ENCODE results near the gene SLFN12L. TPM values are rescaled to one million over a fixed set of nuclear protein-coding genes. Genes with fewer than 3 reads are reported as not detected.
"Not testable (repeated sequence)": the region's sequence is repeated elsewhere in the genome, so short reads cannot be mapped to it uniquely, and the experiment has no call there.

Gene SLFN12L
- total RNA-seq, 1 experiment from 2014 or later = 1.4 TPM

- H3K27ac ChIP-seq = no peak overlapping the region
- H3K4me1 ChIP-seq (replicated peaks) = no peaks in the 10 kb centered on the region
- no peak for DNase-seq (ENCODE audit: low read depth in 1 of 2, low spot score in 2 of 2)
- no peak overlapping the region for H3K4me3 ChIP-seq
- H3K27me3 ChIP-seq (replicated peaks) = 0 out of 2 replicates have a peak, but pooled peaks cover 3% of the 10 kb centered on the region
- no peaks in the 10 kb centered on the region for H3K9me3 ChIP-seq (replicated peaks)
- no peaks in the 10 kb centered on the region for H3K36me3 ChIP-seq
These were observed 69.7 kb downstream of the SLFN12L start for GRCh38 chr17:35467824-35468223.

GRCh38 chr17:35460354-35460851 lies 77.1 kb downstream of the SLFN12L start:
- H3K27me3 ChIP-seq (replicated peaks) = peaks cover 12% of the 10 kb centered on the region; the same call in 1 of the 2 replicates
- no peak overlapping the region for H3K4me3 ChIP-seq

GRCh38 chr17:35454035-35454434 lies 83.4 kb downstream of the SLFN12L start:
- H3K4me1 ChIP-seq (replicated peaks); H3K27me3 ChIP-seq (replicated peaks); H3K9me3 ChIP-seq (replicated peaks); H3K4me3 ChIP-seq; DNase-seq (ENCODE audit: low read depth in 1 of 2, low spot score in 2 of 2); H3K36me3 ChIP-seq; H3K27ac ChIP-seq: not testable (repeated sequence)

More at GRCh38 chr17:35460354-35460851, 77.1 kb downstream of the SLFN12L start:
- Histone ChIP-seq H3K4me1 (replicated peaks) (no peaks in the 10 kb centered on the region), H3K27ac (no peak overlapping the region), H3K9me3 (replicated peaks) (no peaks in the 10 kb centered on the region), H3K36me3 (no peaks in the 10 kb centered on the region)
- DNase-seq (ENCODE audit: low read depth in 1 of 2, low spot score in 2 of 2) = no peak

DNA sequence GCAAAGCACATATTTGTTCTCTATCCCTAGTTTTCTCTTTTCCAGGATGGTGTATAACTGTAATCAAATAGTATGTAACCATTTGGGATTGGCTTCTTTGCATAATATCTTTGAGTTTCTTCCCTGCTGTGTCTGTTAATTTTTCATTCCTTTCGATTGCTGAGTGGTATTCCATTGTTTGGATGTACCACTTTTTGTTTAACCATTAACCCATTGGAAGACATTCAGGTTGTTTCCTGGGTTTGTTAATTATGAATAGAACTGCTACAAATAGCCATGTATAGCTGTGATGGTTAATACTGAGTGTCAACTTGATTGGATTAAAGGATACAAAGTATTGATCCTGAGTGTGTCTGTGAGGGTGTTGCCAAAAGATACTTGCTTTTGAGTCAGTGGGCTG lies 84.3 kb downstream of the SLFN12L start:
- Histone ChIP-seq H3K4me1 (replicated peaks) (peaks cover 5% of the 10 kb centered on the region), H3K27me3 (replicated peaks) (no peaks in the 10 kb centered on the region)

DNA sequence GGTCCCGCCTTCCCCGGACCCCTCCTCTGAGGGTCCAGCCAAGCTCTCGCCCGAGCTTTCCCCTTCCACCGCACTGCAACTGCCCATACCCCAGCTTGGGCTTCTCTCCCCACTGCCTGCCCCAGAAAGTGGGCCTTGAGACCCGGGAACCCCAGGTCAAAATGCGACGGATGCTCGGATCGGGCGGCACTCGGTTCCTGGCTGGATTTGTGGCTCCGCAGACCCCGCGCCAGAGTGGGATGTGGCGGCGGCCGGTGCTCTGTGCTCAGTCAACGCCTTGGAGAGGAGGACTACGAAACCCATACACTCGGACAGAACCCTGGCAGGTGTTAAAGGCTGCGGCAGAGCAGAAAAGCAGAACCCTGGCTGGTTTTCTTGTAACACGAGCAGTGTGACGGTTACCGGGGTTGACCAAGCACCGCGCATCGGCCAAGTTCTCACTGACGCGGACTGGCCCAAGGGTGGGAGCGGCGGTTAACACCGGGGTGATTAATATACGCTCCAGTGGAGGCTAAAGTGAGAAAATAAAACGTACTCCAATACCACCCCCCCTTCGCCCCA lies 88.0 kb downstream of the SLFN12L start:
- H3K4me1 ChIP-seq (replicated peaks) = peaks cover 6% of the 10 kb centered on the region
- H3K4me3 ChIP-seq = no peak overlapping the region
- 0 out of 2 replicates have a peak, but pooled peaks cover 3% of the 10 kb centered on the region for H3K9me3 ChIP-seq (replicated peaks)
- H3K27me3 ChIP-seq (replicated peaks) = no peaks in the 10 kb centered on the region
- no peaks in the 10 kb centered on the region for H3K36me3 ChIP-seq
- DNase-seq (ENCODE audit: low read depth in 1 of 2, low spot score in 2 of 2) = no peak
- no peak overlapping the region for H3K27ac ChIP-seq

More for the DNA sequence above, 84.3 kb downstream of the SLFN12L start:
- Histone ChIP-seq H3K27ac (no peak overlapping the region), H3K36me3 (no peaks in the 10 kb centered on the region), H3K9me3 (replicated peaks) (0 out of 2 replicates have a peak, but pooled peaks cover 3% of the 10 kb centered on the region), H3K4me3 (no peak overlapping the region)
- DNase-seq (ENCODE audit: low read depth in 1 of 2, low spot score in 2 of 2) = no peak

DNA sequence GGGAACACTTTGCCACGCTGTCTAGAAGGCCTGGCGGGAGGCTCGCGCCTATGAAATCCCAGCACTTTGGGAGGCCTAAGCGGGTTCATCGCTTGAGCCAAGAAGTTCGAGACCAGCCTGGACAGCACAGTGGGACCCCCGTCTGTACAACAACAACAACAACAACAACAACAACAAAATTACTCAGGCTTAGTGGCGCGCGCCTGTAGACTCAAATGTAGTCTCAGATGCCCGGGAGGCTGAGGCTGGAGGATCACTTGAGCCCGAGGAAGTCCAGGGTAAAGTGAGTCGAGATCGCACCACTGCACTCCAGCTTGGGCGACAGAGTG lies 88.6 kb downstream of the SLFN12L start:
- Histone ChIP-seq H3K27ac (no peak overlapping the region), H3K27me3 (replicated peaks) (no peaks in the 10 kb centered on the region), H3K4me3 (no peak overlapping the region), H3K36me3 (no peaks in the 10 kb centered on the region), H3K4me1 (replicated peaks) (peaks cover 6% of the 10 kb centered on the region), H3K9me3 (replicated peaks) (0 out of 2 replicates have a peak, but pooled peaks cover 3% of the 10 kb centered on the region)
- no peak for DNase-seq (ENCODE audit: low read depth in 1 of 2, low spot score in 2 of 2)

DNA sequence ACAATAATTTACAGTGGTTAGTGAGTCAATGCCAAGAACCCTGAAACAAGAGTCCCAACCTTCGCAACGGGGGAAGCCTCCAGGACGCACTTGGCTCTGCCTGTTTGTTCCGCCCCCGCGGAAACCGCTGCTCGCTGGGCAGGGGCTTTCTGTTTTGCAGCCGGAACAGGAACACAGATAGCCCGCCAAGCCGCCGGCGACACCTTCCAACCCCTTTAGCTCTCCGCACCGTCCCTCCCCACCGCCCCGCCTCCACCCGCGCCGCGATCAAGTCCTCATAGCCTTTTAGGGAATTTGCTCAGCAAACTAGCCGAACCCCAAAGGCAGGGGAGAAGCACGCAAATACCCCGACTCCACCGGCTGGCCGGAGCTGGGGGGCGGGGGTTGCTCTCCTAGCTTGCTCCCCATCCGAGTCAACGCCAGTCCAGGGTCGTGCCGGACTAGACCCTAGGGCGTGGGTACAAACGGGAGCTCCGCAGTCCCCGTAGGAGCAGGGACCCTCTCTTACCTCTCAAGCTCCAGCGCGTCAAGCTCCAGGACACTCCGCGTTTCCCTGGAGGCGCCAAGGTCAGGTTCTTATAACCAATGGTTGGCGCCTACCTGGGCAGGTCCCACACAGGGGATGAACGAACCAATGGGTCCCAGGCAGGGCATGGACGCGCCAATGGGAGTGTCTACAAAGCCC lies 89.1 kb downstream of the SLFN12L start, which contains the start of gene SLFN13:
SLFN13 (minus strand) TSS at position 553 of the 685 bp plus-strand sequence. CDS start 3,086 bp downstream, outside the sequence.
- H3K27ac ChIP-seq = no peak within 1 kb of the TSS
- H3K4me1 ChIP-seq (replicated peaks) = peaks cover 6% of the 10 kb centered on the region
- no peaks in the 10 kb centered on the region for H3K36me3 ChIP-seq
- H3K9me3 ChIP-seq (replicated peaks) = 0 out of 2 replicates have a peak, but pooled peaks cover 3% of the 10 kb centered on the region
- H3K27me3 ChIP-seq (replicated peaks) = no peaks in the 10 kb centered on the region
- H3K4me3 ChIP-seq = peak within 1 kb of the TSS; percentile 33
- peak; percentile 17 to 62 for DNase-seq (ENCODE audit: low read depth in 1 of 2, low spot score in 2 of 2)

DNA sequence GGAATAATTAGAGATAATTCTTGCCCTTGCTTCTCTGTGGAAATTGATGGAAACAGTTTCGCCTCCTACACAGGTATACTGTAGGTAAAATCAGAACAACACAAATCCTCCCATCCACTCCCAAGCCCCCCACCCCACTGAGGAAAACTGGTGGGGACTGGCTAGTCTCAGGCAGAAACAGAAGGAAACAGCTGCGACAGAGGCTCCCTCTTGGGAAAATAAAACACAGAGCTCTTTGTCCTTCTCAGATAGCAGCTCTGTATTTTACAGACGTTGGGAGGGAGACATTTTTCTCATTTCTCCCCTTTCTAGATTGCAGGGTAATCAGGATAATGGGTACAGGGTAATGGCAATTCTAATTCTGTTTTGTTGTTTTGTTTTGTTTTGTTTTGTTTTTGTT lies 90.0 kb downstream of the SLFN12L start:
- H3K9me3 ChIP-seq (replicated peaks) = 0 out of 2 replicates have a peak, but pooled peaks cover 3% of the 10 kb centered on the region
- DNase-seq (ENCODE audit: low read depth in 1 of 2, low spot score in 2 of 2) = no peak
- peaks cover 8% of the 10 kb centered on the region for H3K4me1 ChIP-seq (replicated peaks)
- no peak overlapping the region for H3K27ac ChIP-seq
- H3K4me3 ChIP-seq = no peak overlapping the region
- H3K36me3 ChIP-seq = no peaks in the 10 kb centered on the region
- no peaks in the 10 kb centered on the region for H3K27me3 ChIP-seq (replicated peaks)

- no peaks in the 10 kb centered on the region for H3K36me3 ChIP-seq
- no peak for DNase-seq (ENCODE audit: low read depth in 1 of 2, low spot score in 2 of 2)
- H3K4me3 ChIP-seq = no peak overlapping the region
- peaks cover 21% of the 10 kb centered on the region for H3K4me1 ChIP-seq (replicated peaks)
- H3K9me3 ChIP-seq (replicated peaks) = no peaks in the 10 kb centered on the region
- no peak overlapping the region for H3K27ac ChIP-seq
- no peaks in the 10 kb centered on the region for H3K27me3 ChIP-seq (replicated peaks)
These were observed 99.0 kb downstream of the SLFN12L start for GRCh38 chr17:35438433-35438832.

DNA sequence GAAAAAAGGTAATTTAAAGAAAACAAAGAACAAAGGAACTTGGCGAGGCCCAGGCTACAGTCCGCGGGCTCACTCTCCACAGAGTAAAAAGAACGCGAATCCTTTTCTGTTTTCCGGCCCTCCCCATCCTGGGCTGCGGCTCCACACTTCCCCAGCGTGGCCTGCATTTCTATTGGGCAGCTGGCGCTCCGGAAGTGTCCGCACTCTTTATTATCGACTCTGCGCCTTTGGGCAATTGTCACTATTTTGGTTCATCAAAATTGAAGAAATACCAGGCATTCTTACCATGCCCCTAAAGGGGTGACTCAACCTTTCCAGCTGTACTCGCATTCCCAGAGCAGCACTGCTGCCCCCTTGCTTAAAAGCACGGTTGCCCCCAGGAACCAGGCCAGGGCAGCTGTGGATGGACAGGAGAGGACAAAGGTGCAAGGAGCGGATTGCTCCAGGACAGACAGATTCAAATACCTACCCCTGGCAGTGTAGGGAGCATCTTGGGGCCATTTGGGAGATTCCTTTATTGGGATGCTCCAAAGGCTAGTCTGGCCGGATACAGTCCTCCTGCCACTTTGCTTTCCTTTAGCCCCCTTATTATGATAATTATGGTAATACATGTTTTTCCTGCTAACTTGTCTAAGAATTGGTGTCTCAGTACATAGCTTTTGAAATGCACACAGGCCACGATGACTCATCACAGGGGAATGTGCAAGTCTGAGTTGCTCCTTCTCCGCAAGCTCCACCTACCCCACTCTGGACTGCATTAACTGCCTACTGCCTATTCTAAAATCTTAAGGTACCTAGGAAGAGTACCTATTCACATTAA lies 104.2 kb downstream of the SLFN12L start:
- no peaks in the 10 kb centered on the region for H3K9me3 ChIP-seq (replicated peaks)
- DNase-seq (ENCODE audit: low read depth in 1 of 2, low spot score in 2 of 2) = peak; percentile 97 to 98
- peak overlapping the region; percentile 54 for H3K4me3 ChIP-seq
- H3K4me1 ChIP-seq (replicated peaks) = peaks cover 34% of the 10 kb centered on the region
- peak overlapping the region; percentile 99 for H3K27ac ChIP-seq
- peaks cover 35% of the 10 kb centered on the region for H3K36me3 ChIP-seq
- H3K27me3 ChIP-seq (replicated peaks) = no peaks in the 10 kb centered on the region

- H3K27ac ChIP-seq = peak within 1 kb of the TSS; percentile 99
- H3K4me3 ChIP-seq = peak within 1 kb of the TSS; percentile 54
- DNase-seq (ENCODE audit: low read depth in 1 of 2, low spot score in 2 of 2) = peak; percentile 84 to 94
- no peaks in the 10 kb centered on the region for H3K27me3 ChIP-seq (replicated peaks)
- H3K9me3 ChIP-seq (replicated peaks) = no peaks in the 10 kb centered on the region
- peaks cover 34% of the 10 kb centered on the region for H3K4me1 ChIP-seq (replicated peaks)
- peaks cover 44% of the 10 kb centered on the region for H3K36me3 ChIP-seq
These were observed 105.1 kb downstream of the SLFN12L start, which contains the start of gene SLFN12 for GRCh38 chr17:35432176-35433074. TSS of gene SLFN12 (minus strand) at chr17:35432500. CDS start at chr17:35423028, 9,472 bp downstream.

DNA sequence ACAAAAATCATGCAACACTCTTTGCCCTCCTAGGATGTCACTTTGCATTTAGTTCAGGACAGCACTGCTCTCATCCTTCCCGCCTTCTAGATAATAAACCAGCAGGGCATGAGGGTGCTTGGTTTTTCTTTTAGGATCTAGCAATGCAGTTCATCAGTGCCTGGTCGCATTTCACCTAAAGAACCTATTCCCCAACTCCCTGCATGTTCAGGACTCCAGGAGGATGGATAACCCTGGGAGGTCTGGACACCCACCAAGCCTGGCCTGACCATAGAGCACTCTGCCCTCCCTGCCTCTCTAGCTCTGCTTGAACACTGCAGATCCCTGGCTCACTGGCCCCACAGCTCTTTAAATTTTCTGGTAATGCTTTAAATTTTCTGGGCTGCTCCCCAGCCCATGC lies 107.8 kb downstream of the SLFN12L start:
- Histone ChIP-seq H3K4me3 (no peak overlapping the region), H3K36me3 (peaks cover 67% of the 10 kb centered on the region)

DNA sequence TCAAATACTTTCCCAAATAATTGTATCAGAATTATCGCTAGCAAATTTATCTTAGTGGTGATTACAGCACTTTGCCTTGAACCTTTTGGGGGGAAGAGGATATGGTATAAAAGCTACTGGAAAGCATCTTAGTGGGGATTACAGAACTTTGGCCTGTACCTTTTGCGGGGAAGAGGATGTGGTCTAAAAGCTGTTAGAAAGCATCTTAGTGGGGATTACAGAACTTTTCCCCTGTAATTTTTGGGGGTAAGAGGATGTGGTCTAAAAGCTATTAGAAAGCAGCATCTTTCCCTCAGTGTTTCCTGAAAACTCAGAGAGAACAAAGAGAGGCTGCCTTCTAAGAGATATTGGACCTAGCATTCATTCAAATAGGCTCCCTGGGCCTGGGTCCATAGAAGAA lies 109.2 kb downstream of the SLFN12L start:
- peaks cover 70% of the 10 kb centered on the region for H3K36me3 ChIP-seq
- no peaks in the 10 kb centered on the region for H3K27me3 ChIP-seq (replicated peaks)
- DNase-seq (ENCODE audit: low read depth in 1 of 2, low spot score in 2 of 2) = no peak
- H3K9me3 ChIP-seq (replicated peaks) = no peaks in the 10 kb centered on the region
- H3K4me3 ChIP-seq = no peak overlapping the region
- no peak overlapping the region for H3K27ac ChIP-seq
- H3K4me1 ChIP-seq (replicated peaks) = peaks cover 28% of the 10 kb centered on the region

More for the DNA sequence above, 107.8 kb downstream of the SLFN12L start:
- no peak for DNase-seq (ENCODE audit: low read depth in 1 of 2, low spot score in 2 of 2)
- Histone ChIP-seq H3K27ac (no peak overlapping the region), H3K9me3 (replicated peaks) (no peaks in the 10 kb centered on the region), H3K27me3 (replicated peaks) (no peaks in the 10 kb centered on the region), H3K4me1 (replicated peaks) (peaks cover 30% of the 10 kb centered on the region)
